ELR (cell line): Measurements from ENCODE around the gene PRR33.

Source experiments
- DNase-seq: peaks from one replicate; pipeline ENCODE4 v3.0.0-alpha.2; 2015; ENCODE audit warnings: low read depth

PRR33 gene

DNA sequence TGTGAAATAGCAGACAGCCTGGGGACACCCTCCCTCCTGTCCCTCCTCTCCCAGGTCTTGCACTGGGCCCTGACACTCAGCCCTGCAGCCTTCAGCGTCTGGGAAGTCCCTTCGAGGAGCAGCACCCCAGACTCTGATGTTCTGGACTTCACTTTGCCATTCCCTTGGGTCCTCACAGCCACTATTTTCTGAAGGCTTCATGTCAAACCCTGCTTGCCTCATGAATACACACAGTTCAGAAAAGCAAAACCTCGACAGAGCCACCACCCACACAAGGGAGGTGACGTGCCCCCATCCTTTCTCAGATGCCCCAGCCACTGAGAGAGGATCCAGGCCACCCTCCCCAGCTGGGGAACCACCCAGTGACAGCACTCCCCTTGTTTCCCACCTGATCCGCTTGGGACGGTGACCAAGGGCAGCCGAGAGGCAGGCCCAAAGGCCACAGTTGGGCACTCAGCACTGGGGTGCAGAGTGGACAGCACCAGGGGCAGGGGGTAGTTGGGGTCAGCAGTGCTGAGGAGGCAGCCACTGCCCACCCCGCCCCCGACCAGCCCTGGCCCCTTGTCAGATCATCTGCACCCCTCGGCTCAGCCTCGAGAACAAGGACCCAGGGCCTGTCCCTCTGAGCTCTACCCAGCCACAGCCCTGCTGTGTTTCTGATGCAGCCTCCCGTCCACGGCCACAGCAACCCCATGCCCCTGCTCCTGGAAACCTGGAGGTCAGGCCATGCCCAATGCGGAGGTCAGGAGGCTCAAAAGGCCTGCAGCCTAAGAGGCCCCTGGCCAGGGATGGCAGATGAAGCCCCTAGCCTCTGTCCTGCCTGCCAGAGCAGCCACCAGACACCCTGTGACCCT, 24.7 kb upstream of the PRR33 start:
- DNase-seq = no peak

DNA sequence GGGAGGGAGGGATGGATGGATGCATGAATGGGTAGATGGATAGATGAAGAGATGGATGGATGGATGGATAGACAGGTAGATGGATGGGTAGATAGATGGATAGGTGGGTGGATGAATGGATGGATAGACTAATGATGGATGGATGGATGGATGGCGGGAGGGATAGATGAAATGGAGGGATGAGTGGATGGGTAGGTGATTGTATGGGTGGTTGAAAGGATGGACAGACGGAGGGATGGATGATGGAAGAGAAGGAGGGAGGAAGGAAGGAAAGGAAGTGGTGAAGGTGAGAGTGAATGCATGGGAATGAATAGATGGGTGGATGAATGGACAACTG, 24.1 kb upstream of the PRR33 start:
- no peak for DNase-seq

DNA sequence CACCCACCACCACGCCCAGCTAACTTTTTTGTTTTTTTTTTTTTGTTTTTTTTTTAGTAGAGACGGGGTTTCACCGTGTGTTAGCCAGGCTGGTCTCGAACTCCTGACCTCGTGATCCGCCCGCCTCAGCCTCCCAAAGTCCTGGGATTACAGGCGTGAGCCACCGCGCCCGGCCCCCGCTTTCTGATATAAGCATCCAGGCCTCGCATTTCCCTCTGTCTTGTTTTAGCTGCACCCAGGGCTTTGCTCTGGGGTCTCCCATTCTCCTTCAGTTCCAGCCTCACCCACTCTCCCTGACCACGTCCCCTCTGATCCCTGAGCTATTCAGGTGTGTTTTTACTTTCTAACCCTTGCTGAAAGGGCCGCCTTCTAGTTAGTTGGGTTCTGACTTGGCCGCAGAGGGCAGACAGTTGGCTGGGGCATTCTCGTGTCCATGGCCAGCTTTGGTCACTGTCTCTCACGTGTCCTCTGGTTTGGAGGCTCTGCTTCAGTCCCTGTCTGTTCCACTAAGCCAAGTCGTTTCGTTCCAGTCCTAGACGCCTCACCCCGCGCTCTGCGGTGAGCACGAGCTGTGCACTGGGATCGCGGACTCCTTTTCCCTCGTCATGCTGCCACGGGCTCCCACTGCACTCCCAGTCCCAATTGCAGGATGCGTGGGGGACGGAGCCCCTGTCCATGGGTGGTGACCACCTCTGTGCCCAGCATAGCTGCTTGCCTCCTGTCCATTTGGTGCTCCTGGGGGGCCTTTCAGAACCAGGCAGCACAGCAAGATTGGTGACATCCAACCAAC, 21.8 kb upstream of the PRR33 start:
- no peak for DNase-seq

DNA sequence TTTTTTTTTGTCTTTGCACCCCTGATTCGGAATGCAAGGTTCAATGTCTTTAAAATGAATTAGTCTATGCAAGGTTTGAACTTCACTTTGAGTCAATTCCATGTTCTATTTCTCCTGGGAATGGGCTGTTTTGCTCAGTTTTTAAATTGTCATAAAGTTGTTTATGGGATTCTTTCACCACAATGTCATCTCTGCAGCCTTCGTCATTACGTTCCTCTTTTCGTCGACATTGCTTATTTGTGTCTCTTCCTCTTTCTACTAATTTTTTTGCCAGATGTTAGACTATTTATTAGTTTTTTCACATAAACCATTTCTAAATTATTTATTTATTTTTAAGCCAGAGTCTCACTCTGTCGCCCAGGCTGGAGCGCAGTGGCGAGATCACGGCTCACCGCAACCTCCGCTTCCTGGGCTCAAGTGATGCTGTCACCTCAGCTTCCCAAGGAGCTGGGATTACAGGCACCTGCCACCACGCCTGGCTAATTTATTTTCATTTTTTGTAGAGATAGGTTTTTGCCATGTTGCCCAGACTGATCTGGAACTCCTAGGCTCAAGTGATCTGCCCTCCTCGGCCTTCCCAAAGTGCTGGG, 20.7 kb upstream of the PRR33 start:
- DNase-seq = no peak

DNA sequence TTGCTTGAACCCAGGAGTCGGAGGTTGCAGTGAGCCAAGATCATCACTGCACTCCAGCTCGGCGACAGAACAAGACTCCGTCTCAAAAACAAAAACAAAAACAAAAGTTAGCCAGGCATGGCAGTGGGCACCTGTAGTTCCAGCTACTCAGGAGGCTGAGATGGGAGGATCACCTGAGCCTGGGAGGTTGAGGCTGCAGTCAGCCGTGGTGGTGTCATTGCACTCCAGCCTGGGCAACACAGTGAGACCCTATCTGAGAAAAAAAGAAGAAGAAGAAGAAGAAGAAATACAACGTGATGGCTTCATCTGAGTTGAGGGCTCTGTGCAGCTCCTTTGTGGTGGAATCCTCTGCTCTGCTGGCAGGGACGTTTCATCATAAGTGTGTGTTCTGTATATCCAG, 17.8 kb upstream of the PRR33 start:
- DNase-seq = no peak

DNA sequence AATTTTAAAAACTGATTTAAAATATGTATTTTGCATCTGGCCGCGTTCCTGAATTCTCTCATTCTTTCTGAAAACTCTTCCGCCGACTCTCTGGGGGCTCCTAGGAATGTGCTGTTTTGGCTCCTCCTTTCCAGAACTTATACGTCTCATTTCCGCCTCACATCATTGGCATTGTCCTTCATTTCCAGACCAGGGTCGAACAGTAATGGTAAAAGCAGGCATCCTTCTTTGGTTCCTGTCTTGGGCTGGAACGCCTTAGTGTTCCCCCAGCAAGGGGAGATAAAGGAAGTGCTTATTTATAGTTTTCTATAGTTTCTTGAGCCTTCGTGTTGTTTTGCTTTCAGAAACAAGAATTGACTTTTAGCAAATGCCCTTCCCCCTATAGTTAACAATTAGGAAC, 16.9 kb upstream of the PRR33 start:
- no peak for DNase-seq

DNA sequence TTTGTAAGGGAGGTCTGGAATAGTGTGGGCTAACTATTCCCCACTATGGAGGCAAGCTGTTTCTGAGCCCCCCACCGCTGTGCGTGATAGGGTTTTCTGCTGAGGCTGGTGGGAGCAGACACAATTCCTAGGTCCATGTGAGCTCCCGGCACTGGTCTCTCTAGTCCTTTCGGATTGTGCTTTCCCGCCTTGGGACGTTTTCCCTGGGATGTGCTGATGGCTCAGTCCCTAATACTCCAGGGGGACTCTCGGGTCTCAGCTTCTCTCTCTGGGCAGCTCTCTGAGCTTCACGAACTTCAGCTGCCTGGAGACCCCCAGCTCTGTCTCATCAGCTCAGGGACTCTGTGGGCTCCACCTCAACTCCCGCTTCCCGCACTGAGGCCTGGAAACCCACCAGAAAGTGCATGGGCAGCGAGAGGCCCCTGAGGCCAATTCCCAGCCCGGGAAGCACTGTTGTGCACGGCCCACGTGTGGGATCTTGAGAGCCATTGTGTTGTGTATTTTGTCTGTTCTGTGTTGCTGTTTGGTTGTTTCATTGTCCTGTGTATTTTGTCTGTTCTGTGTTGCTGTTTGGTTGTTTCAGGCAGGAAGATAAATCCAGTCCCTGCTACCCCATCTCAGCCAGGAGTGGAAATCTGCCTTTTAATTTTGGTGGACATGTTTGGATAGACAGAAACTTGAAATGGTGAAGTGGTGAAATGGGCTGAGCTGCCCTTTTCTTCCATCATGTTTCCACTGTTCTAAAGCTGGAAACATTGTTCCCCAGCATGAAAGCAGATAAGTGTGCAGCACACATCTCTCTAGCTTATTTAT, 15.1 kb upstream of the PRR33 start:
- DNase-seq = no peak

DNA sequence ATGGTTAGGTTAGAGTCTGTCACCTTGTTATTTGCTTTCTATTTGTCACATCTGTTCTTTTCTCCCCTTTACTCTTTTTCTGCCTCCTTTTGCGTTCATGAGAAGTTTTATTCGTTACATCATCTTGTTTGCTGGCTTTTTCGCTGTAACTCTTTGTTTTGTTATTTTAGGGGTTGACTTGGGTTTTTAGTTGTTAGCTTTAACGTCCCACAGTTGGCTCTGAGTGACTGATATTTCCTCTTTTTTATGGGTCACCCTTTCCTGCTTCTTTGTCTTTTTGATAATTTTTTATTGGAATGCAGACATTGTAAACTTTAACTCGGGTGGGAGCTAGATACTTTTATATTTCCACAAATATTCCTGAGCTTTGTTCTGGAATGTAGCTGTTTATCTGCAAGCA, 14.5 kb upstream of the PRR33 start:
- DNase-seq = no peak

DNA sequence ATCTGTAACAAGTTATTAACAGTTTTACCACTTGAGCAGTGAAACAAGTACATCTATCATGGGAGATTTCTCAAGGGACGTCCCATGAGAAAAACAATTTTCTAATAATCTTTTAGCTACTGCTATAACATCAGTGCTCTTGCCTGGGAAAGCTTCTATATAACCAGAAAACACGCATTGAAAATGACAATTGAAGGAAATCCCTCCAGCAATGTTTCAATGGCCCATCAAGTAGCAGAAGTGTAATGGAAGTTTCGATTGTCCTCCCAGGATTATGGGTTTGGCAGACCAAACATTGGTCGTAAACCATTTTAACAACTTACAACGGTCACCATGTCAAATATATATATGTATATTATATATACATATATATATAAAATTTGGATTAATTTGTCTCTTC, 8.0 kb upstream of the PRR33 start:
- DNase-seq = no peak

DNA sequence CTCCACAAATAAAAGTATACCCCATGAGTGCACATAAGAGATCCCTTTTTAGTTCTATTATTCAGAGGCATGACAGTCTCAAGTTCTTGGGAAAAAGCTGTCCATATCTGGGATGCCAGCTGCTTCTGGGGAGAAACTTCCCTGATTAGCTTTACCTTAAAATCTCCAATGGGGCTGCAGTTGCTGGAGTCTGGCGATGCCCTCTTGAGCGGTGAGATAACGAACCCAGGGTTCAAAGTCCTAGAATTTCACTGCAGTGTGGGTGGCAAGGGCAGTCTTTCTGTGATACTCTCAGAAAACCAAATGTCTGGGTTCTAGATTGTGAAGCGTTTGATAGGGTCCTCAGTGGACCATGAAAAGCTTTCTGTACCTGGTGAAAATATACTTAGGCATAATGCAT, 7.4 kb upstream of the PRR33 start:
- DNase-seq = no peak

DNA sequence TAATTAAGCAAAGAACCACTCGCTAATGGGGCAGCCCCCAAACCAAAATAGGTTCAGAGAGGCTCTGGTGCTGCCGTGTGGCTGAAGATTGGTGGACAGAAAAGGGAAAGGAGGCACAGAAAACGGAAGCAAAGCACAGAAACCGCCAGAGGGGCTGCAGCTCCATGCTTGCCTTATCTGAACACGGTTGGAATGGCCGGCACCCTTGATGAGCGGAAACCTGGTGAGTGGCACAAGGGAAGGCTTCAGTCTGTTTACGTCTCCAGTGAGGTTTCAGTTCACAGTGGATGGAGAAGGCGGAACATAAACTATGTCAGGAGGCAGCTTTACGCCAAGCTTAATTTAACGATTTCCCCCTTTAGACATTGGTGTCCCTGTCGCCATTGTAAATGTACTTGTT, 5.2 kb upstream of the PRR33 start:
- no peak for DNase-seq

DNA sequence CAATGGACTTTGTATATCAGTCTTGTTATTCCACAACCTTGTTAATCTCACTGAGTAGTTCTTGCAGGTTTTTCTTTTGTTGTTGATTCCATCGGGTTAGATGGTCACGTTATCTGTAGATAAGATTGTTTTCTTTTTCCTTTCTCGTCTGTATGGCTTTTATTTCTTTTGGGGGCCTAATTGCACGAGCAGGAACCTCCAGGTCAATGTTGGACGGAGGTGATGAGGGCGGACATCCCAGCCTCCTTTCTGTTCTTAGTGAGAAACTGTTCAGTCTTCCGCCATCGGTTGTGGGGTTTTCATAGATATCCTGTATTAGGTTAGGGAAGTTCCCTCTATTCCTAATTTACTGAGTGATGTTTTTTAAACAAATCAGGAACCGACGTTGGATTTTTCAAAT, 4.8 kb upstream of the PRR33 start:
- no peak for DNase-seq

DNA sequence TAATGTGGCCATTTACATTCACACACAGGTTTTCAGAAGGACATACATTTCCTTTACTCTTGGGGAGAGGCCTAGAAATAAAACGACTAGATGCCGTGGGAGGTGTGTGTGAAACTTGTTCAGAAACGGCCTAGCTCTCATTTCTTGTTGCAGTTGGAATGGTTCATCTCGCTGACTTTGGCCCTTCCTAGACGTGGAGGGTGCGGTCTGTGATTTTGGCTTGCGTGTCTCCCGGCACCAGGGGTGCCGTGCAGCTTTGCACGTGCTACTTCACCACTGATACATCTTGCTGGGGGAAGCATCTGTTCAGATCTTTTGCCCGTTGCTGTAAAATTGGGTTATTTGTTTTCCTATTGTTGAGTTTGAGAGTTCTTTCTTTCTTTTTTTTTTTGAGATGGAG, 3.1 kb upstream of the PRR33 start:
- no peak for DNase-seq

DNA sequence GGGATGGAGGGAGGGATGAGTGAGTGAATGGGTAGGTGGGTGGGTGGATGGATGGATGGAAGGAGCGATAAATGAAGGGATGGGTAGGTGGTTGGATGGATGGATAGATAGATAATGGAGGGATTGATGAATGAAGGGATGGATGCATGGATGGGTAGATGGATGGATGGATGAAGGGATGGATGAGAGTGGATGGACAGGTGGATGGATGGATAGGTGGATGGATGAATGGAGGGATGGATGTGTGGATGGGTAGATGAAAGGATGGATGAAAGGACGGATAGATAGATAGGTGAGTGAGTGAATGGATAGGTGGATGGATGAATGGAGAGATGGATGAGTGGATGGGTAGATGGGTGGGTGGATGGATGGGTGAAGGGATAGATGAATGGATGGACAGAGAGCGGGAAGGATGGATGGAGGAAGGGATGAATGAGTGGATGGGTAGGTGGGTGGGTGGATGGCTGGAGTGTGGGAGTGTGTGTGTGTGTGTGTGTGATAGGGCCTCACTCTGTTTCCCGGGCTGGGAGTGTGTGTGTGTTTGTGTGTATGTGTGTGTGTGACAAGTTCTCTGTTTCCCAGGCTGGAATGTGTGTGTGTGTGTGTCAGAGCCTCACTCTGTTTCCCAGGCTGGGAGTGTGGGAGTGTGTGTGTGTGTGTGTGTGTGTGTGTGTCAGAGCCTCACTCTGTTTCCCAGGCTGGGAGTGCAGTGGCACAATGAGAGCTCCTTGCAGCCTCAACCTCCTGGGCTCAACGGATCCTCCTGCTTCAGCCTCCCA, 2.1 kb upstream of the PRR33 start:
- no peak for DNase-seq

DNA sequence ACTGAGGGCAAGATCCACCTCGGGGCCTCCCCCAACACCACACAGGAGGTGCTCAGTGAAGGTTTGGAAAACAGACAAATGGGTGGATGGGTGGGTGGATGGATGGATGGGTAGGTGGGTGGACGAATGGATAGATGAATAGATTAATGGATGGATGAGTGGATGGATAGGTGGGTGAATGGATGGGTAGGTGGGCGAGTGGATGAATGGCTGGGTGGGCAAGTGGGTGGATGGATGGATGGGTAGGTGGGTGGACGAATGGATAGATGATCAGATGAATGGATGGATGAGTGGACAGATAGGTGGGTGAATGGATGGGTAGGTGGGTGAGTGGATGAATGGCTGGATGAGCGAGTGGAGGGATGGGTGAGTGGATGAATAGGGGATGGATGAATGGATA, 863 bp upstream of the PRR33 start:
- DNase-seq = no peak

DNA sequence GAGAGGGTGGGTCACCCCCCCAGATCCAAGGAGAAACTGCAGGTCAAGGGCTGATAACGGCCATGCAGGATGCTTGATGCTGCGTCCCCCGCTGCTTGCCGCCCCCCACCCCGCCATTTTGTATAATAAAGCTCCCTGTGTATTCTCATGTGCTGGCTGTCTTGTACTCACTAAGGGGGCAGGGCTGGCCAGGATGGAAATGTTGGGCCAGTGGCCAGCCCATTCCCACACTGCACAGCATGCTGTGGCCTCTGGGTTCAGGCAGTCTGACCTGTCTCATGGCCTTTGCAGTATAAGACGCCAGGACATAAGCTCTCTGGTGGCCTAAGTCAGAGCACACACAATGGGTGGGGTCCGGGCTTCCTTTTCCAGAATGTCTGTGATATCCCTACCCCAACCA, 421 bp upstream of the PRR33 start:
- DNase-seq = no peak

DNA sequence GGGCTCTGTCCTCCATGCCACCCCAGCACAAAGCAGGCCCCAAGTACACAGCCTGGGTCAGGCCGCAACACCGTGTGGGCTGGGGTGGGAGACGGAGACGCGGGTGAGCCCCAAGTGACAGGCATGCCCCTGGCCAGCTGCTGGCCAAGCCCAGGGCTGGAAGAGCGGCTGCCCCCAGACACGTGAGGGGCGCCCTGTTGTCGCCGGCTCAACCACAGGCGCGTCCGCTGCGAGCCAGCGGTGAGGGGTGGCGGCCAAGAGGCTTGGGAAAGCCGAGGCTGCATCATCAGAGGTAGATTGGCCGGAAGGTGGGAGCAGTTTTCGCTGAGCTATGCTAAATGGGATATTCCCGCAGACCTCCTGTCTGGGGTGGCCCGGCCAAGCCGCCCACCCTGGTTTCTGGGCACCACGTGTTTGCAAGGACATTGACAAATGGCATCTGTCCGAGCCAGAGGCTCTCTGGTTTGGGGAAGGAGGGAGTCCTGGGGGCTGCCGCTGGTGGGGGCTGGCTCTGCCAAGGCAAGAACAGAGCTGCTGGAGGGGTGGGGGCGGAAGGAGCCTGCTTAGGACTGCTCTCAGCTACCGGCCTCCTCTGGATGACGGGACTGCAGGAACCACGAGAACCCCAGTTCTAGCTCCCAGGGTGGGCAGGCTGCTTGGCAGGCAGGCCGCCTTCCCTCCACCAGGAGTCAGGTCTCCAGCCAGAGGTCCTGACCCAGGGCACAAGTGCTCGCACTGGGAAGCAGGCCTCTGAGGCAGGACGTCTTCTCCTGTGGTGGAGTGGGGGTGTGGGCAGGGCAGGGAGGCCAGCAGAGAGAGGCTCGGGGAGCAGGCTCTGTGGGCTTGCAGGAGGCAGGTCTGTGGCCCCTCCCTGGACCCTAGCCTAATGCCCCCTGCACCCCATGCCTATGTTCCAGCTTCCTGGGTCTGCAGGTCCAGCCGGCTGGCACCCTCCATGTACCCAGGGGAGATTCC, 552 bp downstream of the PRR33 start:
- DNase-seq = no peak

DNA sequence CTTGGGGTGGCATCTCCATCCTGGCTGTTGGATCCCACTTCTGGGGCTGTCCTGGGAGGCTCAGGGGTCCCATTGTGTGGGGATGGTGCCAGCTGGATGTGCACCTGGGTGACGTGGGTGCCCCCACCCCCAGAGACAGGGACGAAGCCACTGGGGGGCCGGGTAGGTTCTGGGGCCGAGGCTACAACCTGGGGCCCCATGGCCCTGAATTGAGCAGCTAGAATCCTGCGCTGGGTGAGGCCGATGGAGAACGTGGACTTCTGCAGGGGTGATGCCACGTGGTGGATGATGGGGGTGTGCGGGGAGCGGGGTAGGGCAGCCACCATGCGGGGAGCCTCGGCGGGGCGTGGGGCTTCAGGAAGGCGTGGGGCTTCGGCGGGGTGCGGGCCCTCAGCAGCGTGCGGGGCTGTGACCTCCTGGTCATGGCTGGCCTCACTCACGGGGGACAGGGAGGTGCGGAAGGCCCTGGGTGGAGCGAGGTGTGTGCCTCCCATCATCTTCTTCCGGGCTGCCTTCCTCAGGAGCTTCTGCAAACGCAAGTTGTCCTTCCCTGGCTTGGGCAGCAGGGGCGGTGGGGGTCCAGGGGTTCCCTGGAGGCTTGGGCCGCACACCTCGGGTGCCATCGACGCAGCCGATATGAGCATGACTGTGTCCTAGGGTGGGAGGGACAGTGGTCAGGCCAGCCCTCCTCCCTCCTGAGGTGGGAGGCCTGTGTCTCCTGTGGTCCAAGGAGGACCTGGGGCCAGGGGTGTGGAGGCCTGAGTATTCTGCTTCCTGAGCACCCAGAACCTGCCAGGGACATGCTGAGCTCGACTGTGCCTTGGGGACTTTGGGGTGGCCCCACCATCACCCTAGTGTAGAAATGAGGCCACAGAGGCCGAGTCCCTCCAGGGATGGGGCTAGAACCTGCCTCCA, 1.5 kb downstream of the PRR33 start:
- no peak for DNase-seq

DNA sequence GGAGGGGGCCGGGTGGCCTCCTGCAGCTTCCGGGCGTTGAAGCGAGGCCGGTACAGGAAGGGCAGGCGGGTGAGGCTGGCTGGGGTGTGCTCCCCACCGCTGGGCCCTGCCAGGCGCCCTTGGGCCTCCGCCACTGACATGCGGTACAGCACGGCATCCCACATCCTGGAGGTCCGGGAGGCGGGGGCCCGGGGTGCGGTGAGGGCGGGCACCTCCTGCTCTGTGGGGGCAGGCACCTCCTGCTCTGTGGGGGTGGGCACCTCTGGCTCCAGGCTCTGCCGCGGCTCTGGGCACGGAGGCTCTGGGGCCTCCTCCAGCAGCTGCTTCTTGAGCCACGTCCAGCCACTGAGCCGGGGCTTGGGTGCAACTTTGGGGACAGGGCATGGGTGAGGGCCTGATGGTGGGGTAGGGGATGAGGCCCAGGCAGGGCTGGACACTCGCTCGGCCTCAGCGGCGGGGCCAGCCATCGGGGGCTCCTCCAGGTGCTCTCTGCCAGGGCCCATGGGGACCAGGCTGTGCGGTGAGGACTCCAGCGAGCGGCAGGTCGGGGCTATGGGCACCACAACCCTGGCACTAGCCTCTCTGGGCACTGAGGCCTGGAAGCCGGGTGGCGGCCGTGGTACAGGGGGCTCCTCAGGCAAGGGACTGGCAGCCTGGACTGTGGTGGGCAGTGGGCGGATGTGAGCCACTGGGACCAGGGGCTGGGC, 2.3 kb downstream of the PRR33 start:
- DNase-seq = no peak
